ENCODE measurements around the gene SYCP2L. TPM values are rescaled to one million over a fixed set of nuclear protein-coding genes. Genes with fewer than 3 reads are reported as not detected.

The SYCP2L gene
- total RNA-seq, 1 donor, result 0.36 TPM

DNA sequence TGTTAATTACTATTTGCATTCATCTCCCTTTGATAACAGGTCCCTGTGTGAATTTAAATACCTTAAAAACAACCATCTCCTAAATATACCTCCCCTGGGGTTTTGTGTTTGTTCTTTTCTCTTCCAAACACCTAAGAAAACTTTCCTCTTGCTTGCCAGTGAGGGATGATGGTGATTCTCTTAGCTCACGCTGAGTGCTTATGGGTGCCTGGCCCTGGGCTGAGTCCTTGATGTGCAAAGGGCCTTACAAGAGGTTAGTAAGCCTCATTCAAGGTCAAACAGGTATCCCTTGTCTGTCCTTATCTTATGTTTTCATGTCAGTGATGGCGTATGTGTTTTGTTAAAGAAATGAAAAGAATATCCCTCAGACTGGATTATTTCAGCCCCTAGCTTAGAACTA, 76.3 kb downstream of the SYCP2L start:
- Histone ChIP-seq H3K36me3 (ENCODE audit: insufficient read depth, low read length) (no peaks in the 10 kb centered on the region), H3K27ac (ENCODE audit: low read depth, low read length) (peak overlapping the region; percentile 23), H3K9me3 (ENCODE audit: low read depth, low read length) (peaks cover 3% of the 10 kb centered on the region), H3K4me2 (ENCODE audit: insufficient read depth, low read length) (peak overlapping the region; percentile 20), H3K4me1 (ENCODE audit: insufficient read depth, low read length) (peaks cover 13% of the 10 kb centered on the region), H3K27me3 (ENCODE audit: insufficient read depth, low read length) (peaks cover 3% of the 10 kb centered on the region), H4K20me1 (ENCODE audit: insufficient read depth, low read length) (no peaks in the 10 kb centered on the region), H2AFZ (ENCODE audit: low read length) (no peak overlapping the region), H3K4me3 (ENCODE audit: insufficient read depth, low read length) (no peak overlapping the region), H3K79me2 (ENCODE audit: insufficient read depth, low read length) (no peaks in the 10 kb centered on the region)
- TF ChIP-seq, protein P1, sequence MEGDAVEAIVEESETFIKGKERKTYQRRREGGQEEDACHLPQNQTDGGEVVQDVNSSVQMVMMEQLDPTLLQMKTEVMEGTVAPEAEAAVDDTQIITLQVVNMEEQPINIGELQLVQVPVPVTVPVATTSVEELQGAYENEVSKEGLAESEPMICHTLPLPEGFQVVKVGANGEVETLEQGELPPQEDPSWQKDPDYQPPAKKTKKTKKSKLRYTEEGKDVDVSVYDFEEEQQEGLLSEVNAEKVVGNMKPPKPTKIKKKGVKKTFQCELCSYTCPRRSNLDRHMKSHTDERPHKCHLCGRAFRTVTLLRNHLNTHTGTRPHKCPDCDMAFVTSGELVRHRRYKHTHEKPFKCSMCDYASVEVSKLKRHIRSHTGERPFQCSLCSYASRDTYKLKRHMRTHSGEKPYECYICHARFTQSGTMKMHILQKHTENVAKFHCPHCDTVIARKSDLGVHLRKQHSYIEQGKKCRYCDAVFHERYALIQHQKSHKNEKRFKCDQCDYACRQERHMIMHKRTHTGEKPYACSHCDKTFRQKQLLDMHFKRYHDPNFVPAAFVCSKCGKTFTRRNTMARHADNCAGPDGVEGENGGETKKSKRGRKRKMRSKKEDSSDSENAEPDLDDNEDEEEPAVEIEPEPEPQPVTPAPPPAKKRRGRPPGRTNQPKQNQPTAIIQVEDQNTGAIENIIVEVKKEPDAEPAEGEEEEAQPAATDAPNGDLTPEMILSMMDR (IDR thresholded peaks at IDR 0.05; ENCODE audit: extremely low read depth, low read depth, low read length), result no peak
- DNase-seq (ENCODE audit: insufficient read length, low spot score, missing footprints), result no peak

DNA sequence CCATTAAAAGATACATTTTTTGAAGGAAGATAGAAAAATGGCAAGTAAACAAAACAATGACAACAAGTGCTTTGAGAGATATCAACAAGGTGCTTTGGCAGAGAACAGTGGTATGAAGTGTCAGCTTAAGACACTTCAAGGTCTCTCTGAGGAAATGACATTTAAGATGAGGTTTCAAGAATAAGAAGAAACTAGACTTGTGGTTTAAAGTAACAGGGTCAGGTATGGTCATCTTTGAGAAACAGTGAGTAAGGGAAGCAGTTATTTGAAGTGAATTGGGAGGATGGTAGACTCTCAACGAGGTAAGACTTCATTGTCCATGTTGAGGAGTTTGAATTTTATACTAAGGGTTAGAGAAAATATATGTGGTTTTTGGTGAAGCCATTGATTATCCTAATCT, 77.8 kb downstream of the SYCP2L start:
- H3K4me1 ChIP-seq (ENCODE audit: insufficient read depth, low read length), result peaks cover 18% of the 10 kb centered on the region
- peaks cover 3% of the 10 kb centered on the region for H3K9me3 ChIP-seq (ENCODE audit: low read depth, low read length)
- H4K20me1 ChIP-seq (ENCODE audit: insufficient read depth, low read length), result no peaks in the 10 kb centered on the region
- no peak overlapping the region for H3K4me3 ChIP-seq (ENCODE audit: insufficient read depth, low read length)
- H3K27ac ChIP-seq (ENCODE audit: low read depth, low read length), result no peak overlapping the region
- H3K36me3 ChIP-seq (ENCODE audit: insufficient read depth, low read length), result no peaks in the 10 kb centered on the region
- H3K27me3 ChIP-seq (ENCODE audit: insufficient read depth, low read length), result peaks cover 3% of the 10 kb centered on the region
- H3K79me2 ChIP-seq (ENCODE audit: insufficient read depth, low read length), result no peaks in the 10 kb centered on the region
- no peak overlapping the region for H2AFZ ChIP-seq (ENCODE audit: low read length)
- no peak for DNase-seq (ENCODE audit: insufficient read length, low spot score, missing footprints)
- no peak overlapping the region for H3K4me2 ChIP-seq (ENCODE audit: insufficient read depth, low read length)
- TF ChIP-seq, protein P1 (IDR thresholded peaks at IDR 0.05; ENCODE audit: extremely low read depth, low read depth, low read length), result no peak

DNA sequence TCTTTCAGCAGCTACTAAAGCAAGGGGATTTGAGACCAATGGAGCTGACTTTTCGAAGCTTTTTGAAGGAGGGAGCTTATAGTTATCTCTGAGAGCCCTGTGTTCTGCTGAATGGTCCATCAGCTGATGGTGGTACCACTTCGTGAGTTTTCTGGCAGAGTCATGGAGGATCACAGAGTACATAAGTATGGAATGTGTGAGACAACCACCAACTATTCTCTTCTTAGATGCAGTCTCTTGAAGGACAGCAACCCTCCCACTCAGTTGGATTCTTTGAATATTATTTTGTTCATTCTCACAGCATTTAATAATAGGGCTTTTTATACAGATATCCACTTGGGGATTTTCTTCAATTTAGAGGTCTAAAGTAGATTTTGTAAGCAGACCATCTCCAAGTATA, 81.9 kb downstream of the SYCP2L start:
- H3K9me3 ChIP-seq (ENCODE audit: low read depth, low read length), result peaks cover 3% of the 10 kb centered on the region
- peaks cover 6% of the 10 kb centered on the region for H3K4me1 ChIP-seq (ENCODE audit: insufficient read depth, low read length)
- no peak overlapping the region for H2AFZ ChIP-seq (ENCODE audit: low read length)
- DNase-seq (ENCODE audit: insufficient read length, low spot score, missing footprints), result peak; percentile 73
- H3K27ac ChIP-seq (ENCODE audit: low read depth, low read length), result peak overlapping the region; percentile 16
- no peaks in the 10 kb centered on the region for H4K20me1 ChIP-seq (ENCODE audit: insufficient read depth, low read length)
- no peaks in the 10 kb centered on the region for H3K36me3 ChIP-seq (ENCODE audit: insufficient read depth, low read length)
- no peaks in the 10 kb centered on the region for H3K79me2 ChIP-seq (ENCODE audit: insufficient read depth, low read length)
- peak overlapping the region; percentile 34 for H3K4me2 ChIP-seq (ENCODE audit: insufficient read depth, low read length)
- no peak overlapping the region for H3K4me3 ChIP-seq (ENCODE audit: insufficient read depth, low read length)
- no peaks in the 10 kb centered on the region for H3K27me3 ChIP-seq (ENCODE audit: insufficient read depth, low read length)
- TF ChIP-seq, protein P1 (IDR thresholded peaks at IDR 0.05; ENCODE audit: extremely low read depth, low read depth, low read length), result no peak

DNA sequence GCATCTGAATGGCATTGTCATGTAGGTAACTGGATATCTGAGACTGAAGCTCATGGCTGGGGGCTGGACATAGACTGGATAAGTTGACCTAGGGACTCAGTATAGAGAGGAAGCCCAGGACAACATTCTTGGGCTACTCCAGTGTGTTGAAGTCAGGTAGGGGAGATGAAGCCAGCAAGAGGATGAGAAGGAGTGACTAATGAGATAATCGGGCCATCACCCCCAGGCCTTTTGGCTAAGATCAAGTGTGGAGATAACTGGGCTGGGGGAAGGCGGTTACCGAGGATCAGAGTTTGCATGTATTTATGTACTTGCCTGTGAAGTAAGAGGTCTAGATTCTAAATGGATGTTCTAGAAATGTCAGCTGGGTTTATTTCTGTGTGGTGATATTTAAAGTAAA, 83.9 kb downstream of the SYCP2L start:
- H2AFZ ChIP-seq (ENCODE audit: low read length), result no peak overlapping the region
- TF ChIP-seq, protein P1 (IDR thresholded peaks at IDR 0.05; ENCODE audit: extremely low read depth, low read depth, low read length), result no peak
- no peaks in the 10 kb centered on the region for H3K27me3 ChIP-seq (ENCODE audit: insufficient read depth, low read length)
- peaks cover 3% of the 10 kb centered on the region for H3K9me3 ChIP-seq (ENCODE audit: low read depth, low read length)
- H3K4me2 ChIP-seq (ENCODE audit: insufficient read depth, low read length), result no peak overlapping the region
- H4K20me1 ChIP-seq (ENCODE audit: insufficient read depth, low read length), result no peaks in the 10 kb centered on the region
- peaks cover 6% of the 10 kb centered on the region for H3K4me1 ChIP-seq (ENCODE audit: insufficient read depth, low read length)
- H3K79me2 ChIP-seq (ENCODE audit: insufficient read depth, low read length), result no peaks in the 10 kb centered on the region
- no peak overlapping the region for H3K27ac ChIP-seq (ENCODE audit: low read depth, low read length)
- H3K4me3 ChIP-seq (ENCODE audit: insufficient read depth, low read length), result no peak overlapping the region
- no peak for DNase-seq (ENCODE audit: insufficient read length, low spot score, missing footprints)
- no peaks in the 10 kb centered on the region for H3K36me3 ChIP-seq (ENCODE audit: insufficient read depth, low read length)
